ENCODE measurements around the gene CNN1.

GRCh38 chr19:11576227-11576626, 37.6 kb downstream of the CNN1 start:
- no peak for TF ChIP-seq CTCF (IDR thresholded peaks at IDR 0.05; ENCODE audit: borderline replicate concordance, extremely low read depth, low read length, poor library complexity, severe bottlenecking)
- TF ChIP-seq EZH2 (IDR thresholded peaks at IDR 0.05; ENCODE audit: borderline replicate concordance, low read depth, low read length, severe bottlenecking): no peak

All from DND-41 (cell line).